Vagina (tissue), 2 donors: ENCODE data around the gene CHRDL2. TPM values are rescaled to one million over a fixed set of nuclear protein-coding genes. Genes with fewer than 3 reads are reported as not detected.

Experiments used
- DNase-seq, 2 donors: peaks; one replicate each; pipeline ENCODE4 v3.0.0-alpha.2; 2017; ENCODE audit errors: extremely low spot score in 2 of 2
- H3K27ac ChIP-seq: fragments of 200-600 bp; sonication (generic); one replicate; pipeline ENCODE4 v1.5.1; 2019
- H3K27me3 ChIP-seq: fragments of 200-600 bp; sonication (generic); one replicate; pipeline ENCODE4 v1.5.1; 2019
- H3K36me3 ChIP-seq, 2 donors: fragments of 200-600 bp; sonication (generic); one replicate each; pipeline ENCODE4 v1.5.1; 2017 to 2019
- H3K4me1 ChIP-seq: fragments of 200-600 bp; sonication (generic); one replicate; pipeline ENCODE4 v1.5.1; 2019
- H3K4me3 ChIP-seq, 2 donors: fragments of 200-600 bp; sonication (generic); 1 replicate in 1 of 2; 2 replicates in 1 of 2; pipeline ENCODE4 v1.5.1; 2016 to 2019
- H3K9me3 ChIP-seq: fragments of 200-600 bp; sonication (generic); one replicate; pipeline ENCODE4 v1.5.1; 2019
- CTCF ChIP-seq, 3 experiments: fragments of 450-650 bp in 2 of 3; fragments of 200-600 bp in 1 of 3; sonication (generic) in 1 of 3; IDR thresholded peaks; one replicate each; pipeline ENCODE4 v1.5.1; 2017 to 2019; ENCODE audit warnings: antibody characterized with exemption in 3 of 3, mild to moderate bottlenecking in 2 of 3, moderate library complexity in 2 of 3
- POLR2A ChIP-seq, 2 donors: fragments of 450-650 bp; IDR thresholded peaks; one replicate each; pipeline ENCODE4 v1.6.1; 2017; ENCODE audit warnings: antibody characterized with exemption in 2 of 2, mild to moderate bottlenecking in 2 of 2, moderate library complexity in 2 of 2
- POLR2AphosphoS5 ChIP-seq, 2 donors: sonication (generic); formaldehyde crosslinking; IDR thresholded peaks; one replicate each; pipeline ENCODE4 v1.9.0; 2017; ENCODE audit warnings: antibody characterized with exemption in 2 of 2, mild to moderate bottlenecking in 2 of 2, low read depth in 1 of 2; ENCODE audit not compliant: insufficient read depth in 1 of 2
- intact Hi-C: fragments of 100-400 bp; cut with DNase I; formaldehyde crosslinking; loops from one replicate; pipeline ENCODE4 v1.15.1; 2023
- total RNA-seq: library from RNA; depleted of rRNA; stranded (reverse); fragments of >200 nt; gene quantifications from one replicate; pipeline ENCODE4 v1.2.3, GENCODE V29; 2016

The CHRDL2 gene
- total RNA-seq, 1 donor from 2014 or later = 3.7 TPM

- Histone ChIP-seq H3K36me3 (no peaks in the 10 kb centered on the region), H3K4me3 (peak overlapping the region; percentile 34 to 43), H3K9me3 (no peaks in the 10 kb centered on the region), H3K27ac (peak overlapping the region; percentile 73), H3K27me3 (no peaks in the 10 kb centered on the region), H3K4me1 (peaks cover 21% of the 10 kb centered on the region)
- no peak for DNase-seq
- TF ChIP-seq POLR2A (IDR thresholded peaks at IDR 0.05) = no peak
- no peak for TF ChIP-seq CTCF (IDR thresholded peaks at IDR 0.05)
- no peak for TF ChIP-seq POLR2AphosphoS5 (IDR thresholded peaks at IDR 0.05; ENCODE audit: insufficient read depth in 1 of 2, low read depth in 1 of 2)
- intact Hi-C loops = no loop called here
Measured at GRCh38 chr11:74683941-74684481, 47.2 kb downstream of the CHRDL2 start.

GRCh38 chr11:74683279-74683871 lies 47.9 kb downstream of the CHRDL2 start:
- DNase-seq = no peak
- Histone ChIP-seq H3K27me3 (no peaks in the 10 kb centered on the region), H3K36me3 (no peaks in the 10 kb centered on the region), H3K4me3 (peak overlapping the region; percentile 34 to 43), H3K4me1 (peaks cover 27% of the 10 kb centered on the region), H3K9me3 (no peaks in the 10 kb centered on the region), H3K27ac (peak overlapping the region; percentile 73)
- intact Hi-C loops = no loop called here
- TF ChIP-seq POLR2A (IDR thresholded peaks at IDR 0.05) (no peak), POLR2AphosphoS5 (IDR thresholded peaks at IDR 0.05; ENCODE audit: insufficient read depth in 1 of 2, low read depth in 1 of 2) (no peak), CTCF (IDR thresholded peaks at IDR 0.05) (no peak)

- Histone ChIP-seq H3K9me3 (no peaks in the 10 kb centered on the region), H3K36me3 (no peaks in the 10 kb centered on the region), H3K4me1 (peaks cover 29% of the 10 kb centered on the region), H3K4me3 (peak overlapping the region; percentile 34 to 43), H3K27ac (peak overlapping the region; percentile 73), H3K27me3 (no peaks in the 10 kb centered on the region)
- no peak for DNase-seq
- TF ChIP-seq POLR2AphosphoS5 (IDR thresholded peaks at IDR 0.05; ENCODE audit: insufficient read depth in 1 of 2, low read depth in 1 of 2) = no peak
- no peak for TF ChIP-seq POLR2A (IDR thresholded peaks at IDR 0.05)
- TF ChIP-seq CTCF (IDR thresholded peaks at IDR 0.05) = no peak
- intact Hi-C loops = no loop called here
Measured at GRCh38 chr11:74682731-74683278, 48.4 kb downstream of the CHRDL2 start.

GRCh38 chr11:74681686-74682651 lies 49.3 kb downstream of the CHRDL2 start:
- peak in 1 of 2 donors; percentile 88 for DNase-seq
- intact Hi-C loops = no loop called here
- Histone ChIP-seq H3K9me3 (no peaks in the 10 kb centered on the region), H3K27me3 (no peaks in the 10 kb centered on the region), H3K4me3 (no peak overlapping the region), H3K27ac (peak overlapping the region; percentile 73), H3K4me1 (peaks cover 29% of the 10 kb centered on the region), H3K36me3 (no peaks in the 10 kb centered on the region)
- TF ChIP-seq POLR2AphosphoS5 (IDR thresholded peaks at IDR 0.05; ENCODE audit: insufficient read depth in 1 of 2, low read depth in 1 of 2) (peak in 1 of 2 donors; percentile 40), POLR2A (IDR thresholded peaks at IDR 0.05) (no peak)
